ENCODE measurements around the gene KIAA1210. TPM values are rescaled to one million over a fixed set of nuclear protein-coding genes. Genes with fewer than 3 reads are reported as not detected.

Gene KIAA1210
- polyA plus RNA-seq, 10 donors, result 0.13 to 0.34 (median 0.26) TPM

DNA sequence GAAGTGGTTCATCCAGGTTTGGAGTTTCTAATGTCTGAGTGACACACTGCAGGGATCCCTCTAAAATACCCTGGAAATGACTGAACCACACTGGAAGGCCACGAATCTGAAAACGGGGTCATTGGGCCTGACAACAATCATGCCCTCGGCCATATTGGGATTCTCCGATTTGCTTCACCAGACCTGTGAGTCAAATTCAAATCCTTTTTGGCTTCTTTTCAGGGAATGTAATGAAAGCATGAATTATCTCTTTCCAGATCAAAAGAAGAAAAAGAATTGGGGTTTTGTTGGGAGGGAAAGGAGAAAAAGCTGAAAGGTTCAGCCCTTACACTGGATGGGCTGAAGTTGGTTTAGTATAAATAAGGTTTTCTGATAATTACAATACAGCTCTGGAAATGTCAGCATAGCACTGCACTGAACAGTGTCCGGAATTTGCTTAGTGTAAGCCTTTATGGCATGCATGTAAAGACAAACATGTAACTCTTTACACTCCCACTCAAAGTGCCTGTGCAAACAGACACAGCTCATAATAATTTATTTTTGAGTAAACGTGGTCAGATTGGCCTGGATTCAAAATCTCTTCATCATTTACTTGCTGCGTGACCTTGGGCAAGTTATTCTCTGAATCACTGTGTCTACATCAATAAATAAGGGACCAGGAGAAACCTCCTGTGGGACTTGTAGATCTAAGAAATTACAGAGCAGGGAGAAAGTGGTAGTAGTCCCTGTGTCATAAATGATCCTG is 33.4 kb downstream of the KIAA1210 start:
- no peak for DNase-seq

DNA sequence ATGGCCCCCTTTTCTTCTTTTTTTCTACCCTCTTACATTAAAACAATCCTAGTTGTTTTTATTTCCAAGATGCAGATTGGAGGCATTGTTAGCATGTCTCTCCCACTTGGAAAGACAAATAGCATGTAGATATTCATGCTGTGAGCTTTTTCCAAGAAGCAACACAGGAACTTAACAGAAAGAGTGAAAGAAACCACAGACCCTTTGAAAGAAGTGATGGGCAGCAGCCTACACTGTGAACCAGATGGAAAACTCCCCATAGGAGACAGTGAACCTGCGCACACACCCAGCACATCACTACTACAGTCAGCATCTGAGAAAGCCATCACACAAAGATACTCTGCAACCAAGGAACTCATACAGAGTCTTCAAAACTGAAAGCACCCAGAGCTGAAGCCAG is 37.0 kb downstream of the KIAA1210 start:
- no peak for DNase-seq

GRCh38 chrX:119089619-119090018 is 38.0 kb downstream of the KIAA1210 start:
- DNase-seq, result no peak

GRCh38 chrX:119087121-119087520 is 40.5 kb downstream of the KIAA1210 start:
- DNase-seq, result peak in 1 of 3 donors; percentile 54

- DNase-seq, result no peak
Measured at GRCh38 chrX:119084766-119085165, 42.8 kb downstream of the KIAA1210 start.

DNA sequence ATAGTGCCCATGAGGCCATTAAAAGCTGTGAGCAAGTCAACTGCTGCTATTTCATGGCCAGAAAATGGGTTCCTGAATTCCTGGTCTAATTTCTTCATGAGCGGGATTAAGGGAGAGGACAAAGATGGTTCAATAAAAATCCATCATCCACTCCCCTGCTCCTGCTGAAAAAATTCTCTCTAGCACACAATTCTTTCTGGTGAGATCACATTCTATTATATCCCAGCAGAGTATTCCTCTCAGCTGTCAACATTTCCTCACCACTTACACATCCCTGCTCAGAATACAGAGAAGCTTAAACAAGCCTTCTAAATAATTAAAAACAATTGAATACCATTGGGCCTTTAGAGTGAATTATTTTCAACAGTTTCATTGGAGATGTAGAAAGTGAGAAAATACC is 45.3 kb downstream of the KIAA1210 start:
- DNase-seq, result no peak

DNA sequence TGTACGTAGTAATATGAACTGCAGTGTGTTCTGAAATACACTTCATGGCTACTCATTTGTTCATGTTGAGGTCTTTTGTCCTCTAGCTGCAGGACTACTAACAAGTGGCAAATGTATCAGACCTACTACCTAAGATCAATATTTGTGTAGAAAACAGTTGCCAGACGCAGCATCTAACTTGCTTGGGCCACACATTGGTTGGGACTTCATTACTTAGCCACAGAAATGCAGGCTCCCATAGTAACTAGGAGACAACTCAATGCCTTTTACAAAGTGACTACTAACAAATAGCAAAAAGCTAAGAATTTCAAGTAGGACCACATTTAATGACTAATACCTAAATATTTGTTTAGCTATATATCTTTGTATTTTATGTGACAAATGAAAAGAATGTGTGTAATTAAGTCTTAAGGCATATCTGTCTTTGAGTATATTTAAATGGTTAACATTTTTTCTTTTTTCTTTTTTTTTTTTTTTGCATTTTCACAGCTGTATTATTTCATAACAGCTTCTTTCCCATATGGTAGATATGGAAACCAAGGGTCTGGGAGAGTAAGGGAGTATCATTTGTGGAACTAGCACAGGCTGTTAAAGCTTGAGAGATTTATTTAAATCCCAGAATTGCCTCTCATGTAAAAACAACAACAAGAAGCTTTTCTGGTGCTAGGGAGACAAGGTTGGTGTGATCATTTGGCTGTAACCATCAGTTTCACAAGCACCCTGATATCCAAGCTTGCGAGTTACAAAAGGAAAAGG is 52.2 kb downstream of the KIAA1210 start:
- no peak for DNase-seq

GRCh38 chrX:119073911-119074310 is 53.7 kb downstream of the KIAA1210 start:
- DNase-seq, result no peak

- no peak for DNase-seq
Measured at GRCh38 chrX:119073200-119073905, 54.3 kb downstream of the KIAA1210 start.

- DNase-seq, result no peak
Measured at GRCh38 chrX:119072744-119073143, 54.9 kb downstream of the KIAA1210 start, which contains the start of gene CT47C1. Gene CT47C1 (plus strand): TSS chrX:119072993. CDS start chrX:119073226, 233 bp downstream.

DNA sequence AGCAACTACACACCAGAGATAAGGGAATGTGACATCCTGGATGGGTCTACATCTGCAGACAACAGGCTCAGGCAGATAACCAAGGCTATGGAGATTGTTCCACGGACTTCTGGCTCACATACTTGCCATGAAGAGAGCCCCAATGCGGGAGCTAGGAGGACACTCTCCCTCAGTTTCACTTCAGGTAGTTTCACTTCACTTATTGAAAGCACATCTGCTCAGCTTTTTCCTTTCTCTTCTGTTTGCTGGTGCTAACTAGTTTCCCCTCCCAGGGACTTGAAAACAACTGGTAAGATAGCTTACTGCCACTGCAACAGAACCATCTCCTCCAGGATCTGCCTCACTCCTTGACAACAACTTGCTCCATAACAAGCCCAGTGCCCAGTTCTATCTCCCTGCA is 56.2 kb downstream of the KIAA1210 start:
- no peak for DNase-seq

GRCh38 chrX:119069762-119070161 is 57.9 kb downstream of the KIAA1210 start:
- DNase-seq, result no peak

- no peak for DNase-seq
Measured at GRCh38 chrX:119069128-119069527, 58.5 kb downstream of the KIAA1210 start.

- DNase-seq, result peak in 2 of 3 donors; percentile 32 to 63
Measured at GRCh38 chrX:119067023-119067739, 60.4 kb downstream of the KIAA1210 start.

DNA sequence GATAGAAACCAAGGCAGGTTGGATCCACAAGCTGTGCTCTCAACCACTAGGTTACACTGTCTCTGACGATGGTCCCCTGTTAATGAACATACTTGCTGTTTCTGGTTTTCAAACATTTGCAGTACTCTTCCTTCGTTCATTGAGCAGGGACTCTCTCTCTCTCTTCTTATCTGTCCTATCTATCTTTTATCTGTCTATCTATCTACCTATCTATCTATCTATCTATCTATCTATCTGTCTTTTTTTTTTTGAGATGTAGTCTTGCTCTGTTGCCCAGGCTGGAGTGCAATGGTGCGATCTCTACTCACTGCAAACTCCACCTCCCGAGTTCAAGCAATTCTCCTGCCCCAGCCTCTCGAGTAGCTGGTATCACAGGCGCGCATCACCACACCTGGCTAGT is 64.2 kb downstream of the KIAA1210 start:
- DNase-seq, result no peak

- peak in 1 of 3 donors; percentile 21 for DNase-seq
Measured at GRCh38 chrX:119062750-119063374, 64.8 kb downstream of the KIAA1210 start.

GRCh38 chrX:119055687-119056086 is 71.9 kb downstream of the KIAA1210 start:
- peak in 1 of 3 donors; percentile 11 for DNase-seq

DNA sequence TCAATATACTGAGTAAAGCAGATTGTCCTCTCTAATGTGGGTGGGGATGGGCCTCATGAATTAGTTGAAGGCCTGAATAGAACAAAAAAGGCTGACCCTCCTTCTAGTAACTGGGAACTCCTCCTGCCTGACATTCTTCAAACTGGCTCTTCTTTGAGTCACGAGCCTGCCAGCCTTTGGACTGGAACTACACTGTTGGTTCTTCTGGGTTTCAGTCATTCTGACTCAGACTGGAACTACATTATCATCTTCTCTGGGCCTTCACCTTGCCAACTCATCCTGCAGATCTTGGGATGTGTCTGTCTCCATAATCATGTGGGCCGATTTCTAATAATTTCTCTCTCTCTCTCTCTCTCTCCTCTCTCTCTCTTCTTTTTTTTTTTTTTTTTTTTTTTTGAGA is 81.7 kb downstream of the KIAA1210 start:
- no peak for DNase-seq

DNA sequence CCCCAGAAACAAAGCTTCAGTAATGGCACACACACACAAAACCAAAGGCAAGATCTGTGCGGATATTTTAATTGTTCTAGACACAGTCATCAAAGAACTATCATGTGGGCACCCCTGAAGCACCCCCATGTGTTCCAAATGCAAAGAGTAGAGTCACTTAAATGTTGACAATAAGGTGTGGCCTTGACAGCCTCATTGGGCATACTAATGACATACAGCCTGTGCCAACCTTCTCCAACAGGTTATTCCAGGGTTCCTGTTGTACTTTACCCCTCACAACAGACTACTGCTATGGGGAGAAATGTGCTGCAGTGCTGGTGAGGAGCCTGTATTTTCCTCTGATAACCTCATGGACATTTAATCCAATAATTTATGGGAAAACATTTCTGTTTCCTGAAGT is 84.6 kb downstream of the KIAA1210 start:
- no peak for DNase-seq

DNA sequence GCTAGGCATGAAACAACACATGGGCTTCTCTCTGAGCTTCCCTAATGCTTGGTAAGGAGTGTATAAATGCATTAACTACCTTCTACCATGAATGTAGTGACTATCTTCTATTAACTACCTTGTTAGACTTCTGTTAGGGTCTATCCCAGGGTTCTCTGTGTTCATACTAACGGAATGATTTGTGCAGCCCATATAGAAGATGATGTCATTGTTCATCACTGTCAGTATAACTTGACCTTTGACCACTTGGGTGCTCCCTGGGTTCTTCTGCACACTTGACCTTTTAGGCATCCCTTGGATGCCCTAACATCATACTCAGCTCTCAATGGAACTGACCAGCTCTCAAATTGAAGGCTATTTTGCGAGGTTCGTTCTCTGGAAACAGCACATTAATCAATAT is 85.6 kb downstream of the KIAA1210 start:
- DNase-seq, result no peak

- peak; percentile 24 to 34 (median 28) for DNase-seq
Measured at GRCh38 chrX:119041175-119041574, 86.4 kb downstream of the KIAA1210 start.
